HUDEP-2 (cell line): ENCODE data around the gene GP2.
"Not testable (repeated sequence)": the region's sequence is repeated elsewhere in the genome, so short reads cannot be mapped to it uniquely, and the experiment has no call there.

Experiments used
- DNase-seq, 76 experiments: peaks; one replicate each; lab custom pipeline; 2025; ENCODE audit not compliant: unreplicated experiment in 76 of 76; lab: John Stamatoyannopoulos, UW

Gene GP2

DNA sequence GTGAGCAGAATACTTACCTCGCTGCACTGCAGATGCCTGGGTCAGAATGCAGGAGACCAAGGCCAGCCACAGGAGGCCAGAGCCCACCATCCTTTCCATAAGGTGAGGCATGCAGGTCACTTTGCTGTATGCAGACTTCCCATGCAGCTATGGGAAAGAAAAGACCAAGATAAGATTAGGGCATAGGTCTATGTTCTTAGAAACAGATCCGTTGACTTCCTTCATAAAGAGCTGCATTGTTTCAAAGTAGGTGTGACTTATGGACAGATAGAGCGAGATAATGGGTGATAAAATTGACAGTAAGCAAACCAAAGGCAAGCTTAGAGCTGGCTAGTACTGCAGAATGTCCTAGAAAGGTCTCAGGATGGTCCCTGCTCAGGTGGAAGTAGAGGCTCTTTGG, 992 bp downstream of the GP2 start:
- DNase-seq = no peak

DNA sequence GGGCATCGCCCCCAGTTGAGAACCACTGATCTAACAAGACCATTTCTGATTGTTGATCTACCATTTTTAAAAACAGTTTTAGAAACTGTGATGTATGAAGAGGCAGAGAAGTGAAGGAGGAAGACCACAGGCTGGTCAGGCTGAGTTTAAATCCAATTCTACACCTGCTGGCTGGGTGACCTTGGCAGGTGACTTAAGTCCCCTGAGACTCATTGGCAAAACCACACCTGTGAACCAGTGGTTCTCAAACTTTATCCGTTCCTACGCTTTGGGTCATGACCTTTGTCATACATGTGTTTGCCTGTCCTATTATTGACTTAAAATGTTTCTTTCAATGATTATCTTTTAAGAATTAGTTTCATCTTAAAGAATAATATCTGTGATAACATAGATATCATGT, 2.3 kb downstream of the GP2 start:
- no peak for DNase-seq

DNA sequence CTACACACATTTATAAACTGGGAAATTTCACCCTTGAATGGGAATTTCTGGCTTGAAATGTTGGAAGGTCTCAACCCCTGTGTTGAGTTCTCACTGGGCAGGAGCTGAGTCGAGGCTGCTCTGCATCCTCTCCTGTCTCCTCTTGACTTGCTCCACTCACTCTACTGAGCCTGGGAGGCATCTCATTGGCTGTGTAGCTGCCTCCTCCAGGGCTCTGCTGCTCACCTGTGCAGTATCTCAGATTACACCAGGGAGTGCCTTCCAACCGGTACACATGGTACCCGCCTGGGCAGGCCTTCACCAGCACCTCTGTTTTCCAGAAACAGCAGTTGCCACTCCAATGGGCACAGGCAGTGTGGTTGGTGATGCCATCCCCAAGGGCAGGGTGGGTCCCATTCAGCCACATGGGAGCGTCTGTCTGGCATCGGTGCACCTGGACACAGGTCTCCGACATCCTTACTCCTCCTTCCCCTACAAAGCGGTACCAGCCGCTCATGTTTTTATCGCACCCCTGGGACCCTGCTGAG, 3.7 kb downstream of the GP2 start:
- no peak for DNase-seq

DNA sequence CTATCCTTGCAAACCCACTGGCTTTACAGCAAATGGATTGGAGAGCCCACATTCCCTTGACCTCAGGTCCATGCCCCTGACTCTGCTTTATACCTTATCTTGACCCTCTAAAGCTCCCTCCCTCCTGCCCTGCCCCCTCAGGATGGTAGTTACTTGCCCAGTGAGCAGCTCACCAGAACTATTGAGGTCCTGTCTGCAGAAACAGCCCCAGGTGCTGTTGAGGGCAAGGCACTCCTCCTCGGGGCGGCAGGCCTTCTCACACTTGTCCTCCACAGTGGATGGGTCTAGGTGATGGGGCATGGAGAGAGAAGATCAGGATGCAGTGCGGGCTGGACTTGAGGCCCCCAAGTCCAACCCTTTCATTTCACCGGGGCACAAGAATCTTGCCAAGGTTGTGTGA, 4.6 kb downstream of the GP2 start:
- no peak for DNase-seq

DNA sequence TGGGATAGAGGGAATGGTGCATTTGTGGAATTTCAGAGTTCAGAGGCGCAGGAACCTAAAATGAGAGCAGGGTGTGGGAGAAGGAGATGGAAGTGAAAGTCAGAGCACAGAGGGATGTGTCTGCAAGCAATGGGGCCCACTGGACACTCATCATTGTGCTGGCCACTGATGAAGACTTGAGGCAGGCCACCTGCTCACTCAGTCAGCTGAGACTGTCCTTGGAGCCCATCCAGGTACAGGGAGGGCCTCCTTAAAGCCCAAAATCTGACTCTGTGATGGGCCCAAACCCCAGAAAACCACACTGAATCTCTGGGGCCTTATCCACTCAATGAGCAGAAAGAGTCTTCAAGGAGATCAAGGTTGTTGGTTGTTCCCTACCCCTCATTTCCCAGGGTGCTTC, 5.6 kb downstream of the GP2 start:
- no peak for DNase-seq

DNA sequence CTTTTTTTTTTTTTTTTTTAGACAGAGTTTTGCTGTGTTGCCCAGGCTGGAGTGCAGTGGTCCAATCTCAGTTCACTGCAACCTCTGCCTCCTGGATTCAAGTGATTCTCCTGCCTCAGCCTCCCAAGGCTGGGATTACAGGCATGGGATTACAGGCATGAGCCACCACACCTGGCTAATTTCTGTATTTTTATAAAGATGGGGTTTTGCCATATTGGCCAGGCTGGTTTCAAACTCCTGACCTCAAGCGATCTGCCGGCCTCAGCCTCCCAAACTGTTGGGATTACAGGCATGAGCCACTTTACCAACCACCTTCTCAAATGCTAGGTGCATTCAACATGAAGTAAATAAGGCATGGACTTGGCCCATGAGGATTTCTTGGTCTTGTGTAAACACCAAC, 6.3 kb downstream of the GP2 start:
- DNase-seq = not testable (repeated sequence)

DNA sequence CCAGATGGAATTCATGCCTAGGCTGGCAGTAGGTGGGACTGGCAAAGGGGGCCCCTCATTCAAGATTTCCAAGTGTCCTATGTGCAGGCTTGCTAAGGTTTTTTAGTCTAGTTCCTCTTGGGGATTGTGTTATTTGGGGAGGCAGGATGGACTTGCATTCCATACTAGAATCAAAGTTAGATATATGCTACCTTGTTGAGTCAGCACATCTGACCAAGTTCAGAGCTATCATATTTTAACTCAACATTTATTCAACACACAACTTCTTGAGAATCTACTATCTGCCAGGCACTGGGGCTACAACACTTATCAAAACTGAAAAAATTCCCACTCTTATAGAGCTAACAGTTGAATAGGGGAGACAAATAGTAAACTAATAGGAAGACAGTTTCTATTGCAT, 6.7 kb downstream of the GP2 start:
- no peak for DNase-seq

DNA sequence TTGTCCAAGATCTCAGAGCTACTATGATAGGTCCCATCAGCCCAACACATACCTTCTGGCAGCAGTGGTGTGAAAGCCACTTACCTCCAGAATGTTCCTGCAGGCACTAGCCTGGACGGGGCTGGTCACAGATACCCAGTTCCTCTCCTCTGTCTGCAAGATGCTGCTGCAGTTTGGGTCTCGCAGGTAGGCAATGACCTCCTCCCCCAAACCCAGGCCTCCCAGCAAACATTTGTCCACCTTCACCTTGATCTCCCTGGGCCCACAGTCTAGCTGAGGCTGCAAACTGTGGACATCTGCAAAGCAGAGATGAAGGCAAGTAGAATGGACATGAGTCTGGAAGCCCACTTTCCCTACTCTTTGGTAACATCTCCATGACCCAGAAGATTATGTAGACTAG, 7.1 kb downstream of the GP2 start:
- DNase-seq = no peak

DNA sequence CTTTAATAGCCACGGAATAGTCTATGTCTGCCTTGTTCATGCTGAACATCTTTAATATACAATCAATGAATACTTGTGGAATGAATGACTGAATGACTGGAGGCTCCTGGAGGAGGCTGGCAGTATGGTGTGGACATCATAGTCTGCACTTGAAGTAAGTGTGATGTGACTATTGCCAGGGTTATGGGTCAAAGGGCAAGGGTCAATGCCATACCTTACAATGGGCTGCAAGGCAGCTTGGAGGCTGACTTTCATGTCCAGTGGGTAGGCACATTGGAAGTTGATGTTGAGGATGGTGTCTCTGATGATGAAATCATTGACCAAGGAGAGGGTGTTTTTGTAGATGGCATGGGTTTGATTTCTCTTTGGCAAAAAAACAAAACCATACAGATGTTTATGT, 7.9 kb downstream of the GP2 start:
- DNase-seq = no peak

DNA sequence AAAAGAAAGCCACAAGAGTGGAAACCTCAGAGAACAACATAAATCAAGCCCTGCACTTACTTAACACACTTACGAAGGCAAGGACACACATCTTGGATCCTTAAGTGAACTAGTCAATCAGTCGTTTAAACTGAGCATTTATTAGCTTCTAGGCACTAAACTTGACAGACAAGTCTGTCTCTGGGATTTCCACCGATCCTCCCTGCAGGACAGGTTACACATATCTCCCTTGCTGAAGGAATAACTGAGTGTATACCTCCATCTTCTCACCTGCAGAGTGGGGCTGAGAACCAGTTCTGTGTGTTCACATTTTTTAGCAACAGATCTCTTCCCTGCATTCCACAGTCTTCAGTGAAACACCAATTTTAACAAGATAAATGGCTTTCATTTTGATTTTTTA, 8.9 kb downstream of the GP2 start:
- no peak for DNase-seq

DNA sequence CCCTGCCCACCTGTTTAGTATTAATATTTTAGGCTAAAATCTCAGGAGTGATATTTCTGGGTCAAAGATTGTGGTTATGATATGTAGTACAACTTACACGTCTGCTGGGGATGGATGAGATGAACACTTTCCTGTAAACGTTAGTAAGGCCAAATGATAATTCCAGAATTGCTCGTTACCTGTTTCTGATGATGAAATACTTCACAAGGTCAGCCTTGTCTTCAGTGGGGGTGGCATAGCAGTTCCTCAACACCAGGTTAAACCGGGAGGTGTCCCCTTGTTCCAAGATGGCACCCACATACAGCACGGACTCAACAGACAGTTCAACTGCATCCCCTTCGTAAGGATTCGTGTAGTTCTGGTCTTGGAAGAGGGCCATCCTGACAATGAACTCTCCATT, 9.3 kb downstream of the GP2 start:
- DNase-seq = no peak

DNA sequence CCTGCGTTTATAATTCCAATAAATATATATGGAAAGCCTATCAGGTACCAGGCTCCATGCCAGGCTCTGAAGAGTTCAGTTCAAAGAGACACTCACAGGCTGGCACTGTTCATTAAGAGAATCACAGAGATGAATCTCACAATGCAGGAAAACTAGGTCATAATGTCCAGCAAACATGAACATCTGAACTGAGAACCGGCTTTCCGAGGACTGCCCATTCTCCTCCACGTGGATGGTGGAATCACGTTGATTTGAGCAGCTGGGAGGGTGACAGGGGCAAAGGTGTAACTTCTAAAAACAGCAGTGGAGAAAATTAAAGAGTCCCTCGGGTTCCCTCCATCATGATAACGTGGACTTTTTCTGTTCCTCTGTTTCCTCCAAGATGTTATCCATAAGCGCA, 10.2 kb downstream of the GP2 start:
- DNase-seq = no peak

DNA sequence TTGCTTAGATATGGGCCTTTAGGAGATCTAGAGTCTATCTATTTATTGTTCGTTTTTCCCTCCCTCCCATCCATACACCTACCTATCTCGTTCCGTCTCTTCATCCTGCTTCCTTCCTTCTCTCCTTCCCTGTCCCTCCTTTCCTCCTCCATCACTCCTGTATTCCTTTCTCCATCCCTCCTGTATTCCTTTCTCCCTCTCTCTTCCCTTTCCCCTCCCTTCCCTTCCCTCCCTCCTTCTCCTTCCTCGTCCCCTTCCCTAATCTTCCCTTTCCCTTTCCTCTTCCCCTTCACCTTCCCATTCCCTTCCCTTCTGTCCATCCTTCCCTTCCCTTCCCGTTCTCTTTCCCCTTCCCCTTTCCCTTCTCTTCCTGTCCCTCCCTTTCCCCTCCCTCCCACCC, 10.6 kb downstream of the GP2 start:
- no peak for DNase-seq

DNA sequence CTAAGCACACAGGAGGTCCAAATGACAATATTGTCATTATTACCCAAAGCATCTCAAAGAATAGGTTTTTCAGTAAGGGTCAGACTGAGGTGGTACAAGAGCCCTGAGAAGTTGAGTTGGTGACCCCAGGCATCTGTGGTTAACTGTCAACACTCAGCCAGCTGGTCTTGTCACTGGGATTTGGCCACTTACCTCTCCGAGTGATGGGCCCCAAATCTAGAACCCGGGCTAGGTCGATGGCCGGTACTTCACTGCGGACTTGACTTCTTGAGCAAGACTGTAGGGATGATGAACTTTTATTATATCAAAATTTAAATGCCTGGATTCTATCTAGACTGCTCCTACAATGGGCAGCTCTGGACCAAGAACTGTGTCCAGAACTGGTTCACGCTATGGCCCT, 11.5 kb downstream of the GP2 start:
- DNase-seq = no peak

DNA sequence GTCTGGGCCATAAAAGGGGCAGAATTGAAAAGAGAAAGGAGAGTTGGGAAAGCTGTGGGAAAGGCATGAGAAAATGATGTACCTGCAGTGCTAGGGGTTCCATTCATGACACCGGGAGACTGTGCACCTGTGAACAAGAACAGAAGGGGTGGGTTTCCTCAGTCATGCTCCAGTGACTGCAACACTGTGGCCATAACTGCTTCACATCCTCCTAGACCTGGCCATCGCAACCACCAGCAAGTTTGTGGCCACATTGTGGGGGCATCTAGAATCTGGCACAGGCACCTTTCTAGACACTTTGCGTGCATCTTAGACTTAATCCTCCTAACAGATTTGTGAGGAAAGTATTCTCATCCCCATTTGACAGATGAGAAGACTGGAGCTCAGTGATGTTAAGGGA, 12.7 kb downstream of the GP2 start:
- no peak for DNase-seq

DNA sequence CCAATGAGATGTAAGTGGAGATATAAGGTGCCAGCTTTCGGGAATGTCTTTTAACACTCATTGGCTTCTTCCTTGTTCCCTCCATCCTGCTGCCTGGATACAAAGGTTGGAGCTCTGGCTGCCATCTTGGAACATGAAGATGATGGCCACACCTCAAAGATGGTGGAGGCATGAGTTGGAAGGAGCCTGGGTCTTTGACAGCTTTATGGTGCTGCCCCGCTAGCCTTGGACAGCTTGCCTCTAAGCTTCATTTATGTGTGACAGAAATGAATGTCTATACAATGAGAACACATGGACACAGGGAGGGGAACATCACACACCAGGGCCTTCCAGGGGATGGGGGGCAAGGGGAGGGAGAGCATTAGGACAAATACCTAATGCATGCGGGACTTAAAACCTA, 13.6 kb downstream of the GP2 start:
- DNase-seq = no peak

DNA sequence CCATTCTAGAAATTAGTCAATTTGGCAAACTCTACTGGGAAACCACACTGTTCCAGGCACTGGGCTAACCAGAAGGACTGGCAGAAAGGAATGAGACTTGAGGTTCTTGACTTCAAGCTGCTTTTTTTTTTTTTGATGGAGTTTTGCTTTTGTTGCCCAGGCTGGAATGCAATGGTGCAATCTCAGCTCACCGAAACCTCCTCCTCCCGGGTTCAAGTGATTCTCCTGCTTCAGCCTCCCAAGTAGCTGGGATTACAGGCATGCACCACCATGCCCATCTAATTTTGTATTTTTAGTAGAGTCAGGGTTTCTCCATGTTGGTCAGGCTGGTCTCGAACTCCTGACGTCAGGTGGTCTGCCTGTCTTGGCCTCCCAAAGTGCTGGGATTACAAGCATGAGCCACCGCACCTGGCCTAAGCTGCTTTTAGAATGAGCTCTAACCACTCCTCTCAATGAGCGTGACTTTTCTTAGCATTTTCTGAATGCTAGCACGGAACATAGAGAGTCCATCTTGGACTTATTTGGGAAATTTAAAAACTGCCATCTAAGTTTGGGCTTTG, 14.7 kb downstream of the GP2 start:
- not testable (repeated sequence) for DNase-seq

DNA sequence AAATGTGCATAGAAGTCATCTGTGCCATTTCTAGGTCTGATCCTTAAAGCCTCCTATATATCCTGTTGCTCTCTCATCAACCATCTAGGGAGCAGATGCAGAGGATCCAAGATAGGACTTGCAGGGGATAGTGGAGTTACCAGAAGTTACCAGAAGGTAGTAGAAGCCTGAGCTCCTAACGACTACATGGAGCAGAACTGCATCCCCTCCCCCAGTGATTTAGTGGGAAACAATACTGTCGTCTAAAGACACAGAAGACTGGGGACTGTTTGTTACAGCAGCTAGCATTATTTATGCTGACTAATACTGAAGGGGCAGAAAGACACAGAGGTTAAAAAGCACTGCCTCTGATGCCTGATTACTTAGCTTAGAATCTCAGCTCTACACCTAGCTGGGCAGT, 15.8 kb downstream of the GP2 start:
- no peak for DNase-seq

DNA sequence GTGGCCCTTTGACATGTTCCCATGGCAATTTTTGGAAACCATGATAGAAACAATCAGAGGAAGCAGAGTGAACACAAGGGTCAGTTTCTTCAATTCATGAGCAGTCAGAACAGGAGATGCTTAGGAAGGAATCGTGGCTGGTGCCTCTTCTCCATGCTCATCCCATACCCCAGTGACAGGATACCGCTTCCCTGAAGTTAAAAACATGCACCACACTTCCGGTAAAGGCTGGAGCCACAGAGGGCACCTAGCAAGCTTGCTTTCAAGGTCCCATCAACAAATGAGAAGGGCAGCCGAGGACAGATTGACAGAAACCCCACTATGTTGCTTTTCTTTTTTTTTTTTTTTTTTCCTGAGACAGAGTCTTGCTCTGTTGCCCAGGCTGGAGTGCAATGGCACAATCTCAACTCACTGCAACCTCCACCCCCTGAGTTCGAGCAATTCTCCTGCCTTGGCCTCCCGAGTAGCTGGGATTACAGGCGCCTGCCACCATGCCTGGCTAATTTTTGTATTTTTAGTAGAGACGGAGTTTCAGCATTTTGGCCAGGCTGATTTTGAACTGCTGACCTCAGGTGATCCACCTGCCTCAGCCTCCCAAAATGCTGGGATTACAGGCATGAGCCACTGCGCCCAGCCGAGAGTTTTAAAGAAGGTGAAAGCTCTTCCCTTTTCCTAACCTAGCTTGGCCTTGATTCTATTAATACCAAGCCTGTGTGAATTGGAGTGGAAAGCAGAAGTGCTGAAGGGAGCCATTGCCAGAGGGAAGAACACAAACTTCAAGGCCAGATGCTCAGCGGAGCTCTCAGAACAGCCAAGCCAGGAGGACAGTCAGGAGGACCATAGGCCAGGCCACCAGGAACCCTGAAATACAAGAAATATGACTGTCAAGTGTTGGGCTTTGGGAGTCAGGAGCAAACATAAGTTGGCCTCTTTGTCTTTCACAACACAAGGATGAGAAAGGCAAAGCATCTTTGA, 16.6 kb downstream of the GP2 start:
- DNase-seq = no peak

DNA sequence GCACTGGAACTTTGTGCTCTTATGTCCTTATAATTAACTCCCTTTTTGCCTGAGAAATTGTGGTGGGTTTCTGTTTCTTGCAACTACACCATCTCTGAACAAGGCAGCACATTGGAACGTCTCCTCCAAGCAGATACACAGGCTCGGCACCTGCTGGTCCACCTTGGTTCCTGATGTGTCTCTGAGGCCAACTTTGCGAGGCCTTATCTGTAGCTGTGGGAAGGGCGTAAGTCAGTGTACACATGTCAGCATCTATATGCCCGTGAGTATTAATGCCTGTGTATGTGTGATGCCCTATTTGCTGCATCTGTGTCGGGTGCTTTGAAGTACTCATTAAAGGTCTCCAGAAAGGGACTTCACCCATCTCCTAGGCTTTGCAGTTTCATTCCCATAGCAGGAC, 17.5 kb downstream of the GP2 start:
- DNase-seq = no peak

DNA sequence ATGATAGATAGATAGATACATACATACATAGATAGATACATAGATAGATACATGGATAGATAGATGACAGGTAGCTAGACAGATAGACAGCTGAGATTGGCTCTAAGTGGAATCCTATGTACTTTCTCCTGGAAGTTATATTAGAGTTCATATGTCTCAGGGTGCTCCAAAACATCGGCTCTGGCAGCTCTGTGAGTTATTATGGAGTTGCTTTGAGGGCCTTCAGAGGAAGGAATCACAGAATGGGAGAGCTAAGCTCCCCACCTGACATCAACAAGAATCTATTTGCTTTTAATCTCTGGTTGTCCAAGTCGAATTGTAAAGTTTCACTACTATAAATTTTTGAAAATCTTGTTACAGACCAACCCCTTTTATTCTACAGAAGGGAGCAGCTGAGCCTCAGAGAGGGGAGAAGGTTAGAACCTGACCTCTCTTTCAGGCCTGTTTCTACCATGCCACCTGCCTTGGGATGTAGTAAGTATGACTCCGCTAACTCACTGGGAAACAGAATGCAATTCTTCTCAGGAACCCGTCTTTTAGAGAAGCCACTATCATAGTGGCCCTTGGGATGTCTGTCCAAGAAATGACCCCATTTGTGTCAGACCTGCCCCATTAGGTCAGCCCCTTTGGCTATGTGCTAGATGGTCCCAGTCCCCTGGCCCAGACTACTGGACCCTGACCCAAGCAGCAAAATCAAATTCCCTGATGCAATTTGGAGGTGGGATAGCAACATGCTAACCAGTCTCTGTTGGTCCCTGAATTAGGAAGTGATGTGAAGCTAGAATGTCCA, 18.3 kb downstream of the GP2 start:
- DNase-seq = no peak
